HepG2 (cell line): ENCODE data around the gene IGF2BP3. TPM values are rescaled to one million over a fixed set of nuclear protein-coding genes. Genes with fewer than 3 reads are reported as not detected.

Experiments used
- ATAC-seq: fragments of 200-7000 bp; cut with Tn5 transposase; 3 replicates; pipeline ENCODE4 v1.9.1; 2020; ENCODE audit warnings: mild to moderate bottlenecking, moderate library complexity
- BruUV-seq: library from RNA; stranded (reverse); fragments of 400-500 nt; replicated peaks from 2 replicates; lab custom pipeline; 2021; lab: Mats Ljungman, UMichigan
- CTCF ChIA-PET: fragments of 300-600 bp; formaldehyde crosslinking; extraction: SDS; loops from one replicate; lab custom pipeline; 2021; ENCODE audit warnings: low total read pairs, inconsistent platforms, low intra/inter-chr PET ratio; lab: Yijun Ruan, JAX
- POLR2A ChIA-PET: fragments of 350-600 bp; sonication (Branson Sonifier 250); formaldehyde crosslinking; loops from one replicate; lab custom pipeline; 2020; ENCODE audit warnings: antibody characterized with exemption, inconsistent platforms; lab: Yijun Ruan, JAX
- DNase-seq: peaks from one replicate; pipeline ENCODE4 v3.0.0-alpha.2; 2015; ENCODE audit warnings: low spot score
- FAIRE-seq: peaks from 3 replicates; lab custom pipeline; 2011; peaks lifted over from hg19 to GRCh38; lab: Jason Lieb, UNC
- H2AFZ ChIP-seq: one replicate; pipeline ENCODE4 v1.6.1; 2011; ENCODE audit warnings: low read length, inconsistent platforms
- H3K27ac ChIP-seq: fragments of 300-600 bp; 3 replicates; pipeline ENCODE4 v1.8.0; 2011; ENCODE audit warnings: mixed run types, mild to moderate bottlenecking, mixed read lengths, low read length, inconsistent platforms; ENCODE audit not compliant: insufficient read depth; ENCODE audit errors: extremely low read length
- H3K27me3 ChIP-seq, 2 experiments: fragments of 200-600 bp in 1 of 2; 2 replicates in 1 of 2; 3 replicates in 1 of 2; pipeline versions ENCODE4 v1.6.0 to v1.8.0; 2011; ENCODE audit warnings: low read length in 2 of 2, mild to moderate bottlenecking in 2 of 2, moderate library complexity in 2 of 2, inconsistent platforms in 1 of 2; ENCODE audit not compliant: insufficient read depth in 2 of 2, control insufficient read depth in 1 of 2
- H3K36me3 ChIP-seq, 2 experiments: fragments of 200-600 bp in 1 of 2; replicated peaks in 1 of 2; 2 replicates in 1 of 2; 3 replicates in 1 of 2; pipeline versions ENCODE4 v1.5.1 to v1.8.0; 2011; ENCODE audit warnings: low read length in 2 of 2, inconsistent platforms in 1 of 2; ENCODE audit not compliant: insufficient read depth in 2 of 2, control insufficient read depth in 1 of 2
- H3K4me1 ChIP-seq: 2 replicates; pipeline ENCODE4 v1.5.1; 2012; ENCODE audit warnings: low read length, inconsistent platforms; ENCODE audit not compliant: insufficient read depth
- H3K4me2 ChIP-seq: 2 replicates; pipeline ENCODE4 v1.6.0; 2011; ENCODE audit warnings: low read depth, low read length, inconsistent platforms
- H3K4me3 ChIP-seq, 3 experiments: fragments of 200-600 bp in 1 of 3; sonication (generic), shearing (Covaris generic) in 1 of 3; replicated peaks in 1 of 3; 2 replicates each; pipeline ENCODE4 v1.5.1; 2011 to 2016; ENCODE audit warnings: low read length in 3 of 3, inconsistent platforms in 2 of 3, low read depth in 2 of 3, mild to moderate bottlenecking in 2 of 3, control low read depth in 1 of 3, mixed read lengths in 1 of 3; ENCODE audit not compliant: insufficient read depth in 1 of 3
- H3K79me2 ChIP-seq: one replicate; pipeline ENCODE4 v1.6.1; 2011; ENCODE audit warnings: low read length, inconsistent platforms; ENCODE audit not compliant: insufficient read depth
- H3K9ac ChIP-seq: 2 replicates; pipeline ENCODE4 v1.6.0; 2011; ENCODE audit warnings: mild to moderate bottlenecking, low read depth, low read length, inconsistent platforms; ENCODE audit not compliant: insufficient read depth
- H3K9me3 ChIP-seq: 2 replicates; pipeline ENCODE4 v1.5.1; 2012; ENCODE audit warnings: mild to moderate bottlenecking, low read length
- H4K20me1 ChIP-seq: 2 replicates; pipeline ENCODE4 v1.6.0; 2011; ENCODE audit warnings: inconsistent platforms, mild to moderate bottlenecking, low read length, moderate library complexity; ENCODE audit not compliant: insufficient read depth
- ATF7-NPFF ChIP-seq: sonication (generic); formaldehyde crosslinking; IDR thresholded peaks from 2 replicates; pipeline ENCODE4 v1.8.1; 2023; ENCODE audit warnings: mild to moderate bottlenecking, low read depth, missing genetic modification reagents, moderate library complexity
- MAX ChIP-seq: IDR thresholded peaks from 2 replicates; pipeline ENCODE4 v1.6.1; 2012; ENCODE audit warnings: inconsistent platforms
- MXD4 ChIP-seq: IDR thresholded peaks from 2 replicates; pipeline ENCODE4 v1.6.1; 2016; ENCODE audit warnings: mild to moderate bottlenecking, missing biosample characterization, missing genetic modification reagents
- NFATC3 ChIP-seq: sonication (generic); formaldehyde crosslinking; IDR thresholded peaks from 2 replicates; pipeline ENCODE4 v1.5.1; 2020; ENCODE audit warnings: mild to moderate bottlenecking, missing genetic modification reagents
- PCBP1 ChIP-seq: fragments of 200-400 bp; formaldehyde crosslinking; IDR thresholded peaks from 2 replicates; pipeline ENCODE4 v1.6.1; 2017; ENCODE audit warnings: mild to moderate bottlenecking, low read depth, low read length, borderline replicate concordance
- SNAPC2 ChIP-seq: sonication (generic); formaldehyde crosslinking; IDR thresholded peaks from 2 replicates; pipeline ENCODE4 v1.8.1; 2022; ENCODE audit warnings: mild to moderate bottlenecking, missing genetic modification reagents
- TMF1 ChIP-seq: sonication (generic); formaldehyde crosslinking; IDR thresholded peaks from 2 replicates; pipeline ENCODE4 v1.8.1; 2022; ENCODE audit warnings: low read depth, missing genetic modification reagents
- ZNF589 ChIP-seq: sonication (generic); formaldehyde crosslinking; conservative IDR thresholded peaks from 2 replicates; pipeline ENCODE4 v1.8.0; 2022; ENCODE audit warnings: mild to moderate bottlenecking, moderate library complexity, missing genetic modification reagents
- ZNF704 ChIP-seq: sonication (generic); formaldehyde crosslinking; IDR thresholded peaks from 2 replicates; pipeline ENCODE4 v1.8.1; 2023; ENCODE audit warnings: mild to moderate bottlenecking, inconsistent platforms, moderate library complexity, missing genetic modification reagents, borderline replicate concordance
- ZNF777 ChIP-seq: sonication (generic); formaldehyde crosslinking; IDR thresholded peaks from 2 replicates; pipeline ENCODE4 v1.4.0; 2020; ENCODE audit warnings: missing genetic modification reagents
- WGBS: methylation state at CpG from one replicate; pipeline ENCODE4 v1.1.6; 2017; ENCODE audit warnings: low lambda C conversion rate; 5-methylcytosine and 5-hydroxymethylcytosine counted together
- in situ Hi-C: cut with HindIII; loops from 2 replicates; pipeline ENCODE4 v1.10.0; 2017; ENCODE audit warnings: low pct_unique_long_range_greater_than_20kb; ENCODE audit not compliant: extremely low pct_ligation_motif_present
- intact Hi-C: fragments of 100-400 bp; cut with micrococcal nuclease; formaldehyde crosslinking; loops from one replicate; pipeline ENCODE4 v1.10.0; 2022; ENCODE audit not compliant: unreplicated experiment
- polyA plus RNA-seq, 8 experiments: library from polyadenylated mRNA; depleted of rRNA in 3 of 8; stranded (reverse) in 7 of 8; unstranded in 1 of 8; fragments of >200 nt; fragmentation: Illumina TruSeq in 4 of 8; extraction: Trizol in 4 of 8; gene quantifications; 2 replicates each; pipeline versions ENCODE4 v1.2.1 to v1.2.3, GENCODE V29; 2011 to 2016; ENCODE audit warnings: low read depth in 4 of 8, missing spikeins in 1 of 8, mixed read lengths in 1 of 8; ENCODE audit not compliant: insufficient read depth in 1 of 8
- total RNA-seq, 5 experiments: library from RNA; depleted of rRNA; stranded (reverse); fragments of >200 nt; fragmentation: Illumina TruSeq; extraction: Trizol; gene quantifications; 2 replicates each; pipeline ENCODE4 v1.2.3, GENCODE V29; 2016; ENCODE audit warnings: low read depth in 1 of 5
- TF ChIP-seq, protein P1 (sequence below): sonication (generic); formaldehyde crosslinking; IDR thresholded peaks from 2 replicates; pipeline ENCODE4 v1.4.0; 2020; ENCODE audit warnings: missing genetic modification reagents, borderline replicate concordance
- TF ChIP-seq, protein P2 (sequence below): sonication (generic); formaldehyde crosslinking; IDR thresholded peaks from 2 replicates; pipeline ENCODE4 v1.8.0; 2022; ENCODE audit warnings: mild to moderate bottlenecking, missing genetic modification reagents, moderate library complexity

Gene IGF2BP3
- total and polyA plus RNA-seq, 2 of the 13 experiments (the other 11 are each of a cell fraction or from before 2014, with no cell fraction given) = 37.7 to 39.5 TPM

DNA sequence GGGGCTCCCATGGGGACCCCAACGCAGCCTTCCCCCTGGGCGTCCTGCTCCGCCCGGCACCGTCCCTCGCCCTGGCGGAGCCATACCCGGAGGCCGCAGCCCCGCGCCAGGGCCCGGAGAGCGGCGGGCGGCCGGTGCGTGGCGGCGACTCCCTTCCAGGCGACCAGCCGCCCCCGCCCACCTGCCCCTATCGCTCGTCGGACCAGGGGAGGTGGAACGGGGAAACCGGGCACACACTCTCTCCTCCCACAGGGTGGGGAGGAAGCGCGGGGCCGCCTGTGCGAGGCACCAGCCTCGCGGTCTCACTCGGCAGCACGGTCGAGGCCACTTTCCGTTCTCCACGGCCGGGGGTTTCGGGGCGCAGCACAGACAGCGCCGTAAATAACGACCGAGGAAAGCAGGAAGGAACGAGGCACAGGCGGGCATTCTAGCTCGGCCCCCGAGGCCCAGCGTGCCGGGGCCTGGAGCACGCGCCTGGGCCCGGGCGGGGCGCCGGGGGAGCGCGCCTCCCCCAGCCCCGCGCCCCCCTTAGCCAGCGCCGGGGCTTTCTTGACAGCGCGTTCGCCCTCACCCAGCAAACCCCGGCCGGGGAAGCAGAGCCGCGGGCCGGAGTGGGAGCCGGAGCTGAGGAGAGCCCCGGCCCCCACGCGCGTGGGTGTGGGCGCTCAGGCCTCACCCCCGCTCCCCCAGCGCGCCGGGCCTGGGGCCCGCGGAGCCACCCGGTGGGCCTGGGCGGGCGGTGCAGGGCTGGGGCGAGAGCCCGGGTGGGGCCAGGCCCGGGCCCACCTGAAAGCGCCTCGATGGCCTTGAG lies 936 bp downstream of the IGF2BP3 start:
- no CpG with 5 or more reads among the region's 91 CpGs for WGBS
- Histone ChIP-seq H3K36me3 (no peaks in the 10 kb centered on the region), H3K4me1 (peaks cover 36% of the 10 kb centered on the region), H3K4me2 (peak overlapping the region; percentile 92), H3K27ac (peak overlapping the region; percentile 96), H2AFZ (no peak overlapping the region), H3K27me3 (no peaks in the 10 kb centered on the region; a peak in 1 of 5 replicates), H4K20me1 (peaks cover 14% of the 10 kb centered on the region), H3K9me3 (no peaks in the 10 kb centered on the region), H3K4me3 (peak overlapping the region; percentile 86 to 93 (median 91)), H3K79me2 (peaks cover 81% of the 10 kb centered on the region), H3K9ac (peak overlapping the region; percentile 94)
- FAIRE-seq = no peak
- intact Hi-C loops (no loop called here), in situ Hi-C loops (no loop called here)
- ChIA-PET CTCF (no interaction called here), POLR2A (interaction anchor here (0.6 to 1.1 kb wide), 4 partner anchors 62 to 175 kb away, joined by 3 to 4 read pairs (median 3); no protein-coding TSS in a partner anchor)
- no peak for DNase-seq
- ATAC-seq = peak; percentile 6
- BruUV-seq = no TSS peak
- TF ChIP-seq, protein P1, sequence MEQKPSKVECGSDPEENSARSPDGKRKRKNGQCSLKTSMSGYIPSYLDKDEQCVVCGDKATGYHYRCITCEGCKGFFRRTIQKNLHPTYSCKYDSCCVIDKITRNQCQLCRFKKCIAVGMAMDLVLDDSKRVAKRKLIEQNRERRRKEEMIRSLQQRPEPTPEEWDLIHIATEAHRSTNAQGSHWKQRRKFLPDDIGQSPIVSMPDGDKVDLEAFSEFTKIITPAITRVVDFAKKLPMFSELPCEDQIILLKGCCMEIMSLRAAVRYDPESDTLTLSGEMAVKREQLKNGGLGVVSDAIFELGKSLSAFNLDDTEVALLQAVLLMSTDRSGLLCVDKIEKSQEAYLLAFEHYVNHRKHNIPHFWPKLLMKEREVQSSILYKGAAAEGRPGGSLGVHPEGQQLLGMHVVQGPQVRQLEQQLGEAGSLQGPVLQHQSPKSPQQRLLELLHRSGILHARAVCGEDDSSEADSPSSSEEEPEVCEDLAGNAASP (CRISPR knock-in tag) = no peak
- TF ChIP-seq TMF1 (CRISPR knock-in tag) (0 out of 2 replicates have a peak, but pooled peaks have one; percentile 54), ZNF777 (peak; percentile 12; the same call in 1 of the 2 replicates), MXD4 (CRISPR knock-in tag) (0 out of 2 replicates have a peak, but pooled peaks have one; percentile 7), ZNF589 (CRISPR knock-in tag) (0 out of 2 replicates have a peak, but pooled peaks have one; percentile 33), ZNF704 (CRISPR knock-in tag) (no peak), NFATC3 (no peak), ATF7-NPFF (CRISPR knock-in tag) (0 out of 2 replicates have a peak, but pooled peaks have one; percentile 31), PCBP1 (no peak), MAX (peak; percentile 59), SNAPC2 (CRISPR knock-in tag) (0 out of 2 replicates have a peak, but pooled peaks have one; percentile 37)
- TF ChIP-seq, protein P2, sequence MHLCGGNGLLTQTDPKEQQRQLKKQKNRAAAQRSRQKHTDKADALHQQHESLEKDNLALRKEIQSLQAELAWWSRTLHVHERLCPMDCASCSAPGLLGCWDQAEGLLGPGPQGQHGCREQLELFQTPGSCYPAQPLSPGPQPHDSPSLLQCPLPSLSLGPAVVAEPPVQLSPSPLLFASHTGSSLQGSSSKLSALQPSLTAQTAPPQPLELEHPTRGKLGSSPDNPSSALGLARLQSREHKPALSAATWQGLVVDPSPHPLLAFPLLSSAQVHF (CRISPR knock-in tag) = 0 out of 2 replicates have a peak, but pooled peaks have one; percentile 6
